HepG2 (cell line): ENCODE results near the gene WEE1. TPM values are rescaled to one million over a fixed set of nuclear protein-coding genes. Genes with fewer than 3 reads are reported as not detected.

Experiments used
- HDAC1 ChIP-seq: sonication (generic); formaldehyde crosslinking; IDR thresholded peaks from 2 replicates; pipeline ENCODE4 v1.5.1; 2020; ENCODE audit warnings: mild to moderate bottlenecking, missing genetic modification reagents
- KMT2B ChIP-seq: IDR thresholded peaks from 2 replicates; pipeline ENCODE4 v1.6.1; 2016; ENCODE audit warnings: missing genetic modification reagents, missing compliant biosample characterization
- MEIS2 ChIP-seq: sonication (generic); formaldehyde crosslinking; IDR thresholded peaks from 2 replicates; pipeline ENCODE4 v1.9.0; 2021; ENCODE audit warnings: mild to moderate bottlenecking, missing genetic modification reagents
- MYC ChIP-seq: sonication (generic); formaldehyde crosslinking; IDR thresholded peaks from 2 replicates; pipeline ENCODE4 v1.9.0; 2021; ENCODE audit warnings: missing genetic modification reagents, borderline replicate concordance
- PAX8 ChIP-seq: sonication (generic); formaldehyde crosslinking; IDR thresholded peaks from 2 replicates; pipeline ENCODE4 v1.8.0; 2022; ENCODE audit warnings: mild to moderate bottlenecking, missing genetic modification reagents, borderline replicate concordance
- PRDM15 ChIP-seq: sonication (generic); formaldehyde crosslinking; IDR thresholded peaks from 2 replicates; pipeline ENCODE4 v1.4.0; 2020; ENCODE audit warnings: missing genetic modification reagents
- TFDP1 ChIP-seq: IDR thresholded peaks from 2 replicates; pipeline ENCODE4 v1.6.1; 2016; ENCODE audit warnings: missing compliant biosample characterization, missing genetic modification reagents, borderline replicate concordance
- ZBTB25 ChIP-seq: IDR thresholded peaks from 2 replicates; pipeline ENCODE4 v1.6.1; 2018; ENCODE audit warnings: missing genetic modification reagents
- ZFX ChIP-seq: sonication (generic); formaldehyde crosslinking; IDR thresholded peaks from 2 replicates; pipeline ENCODE4 v1.4.0; 2020; ENCODE audit warnings: mild to moderate bottlenecking, low read depth, missing genetic modification reagents, moderate library complexity
- ZHX1 ChIP-seq: sonication (generic); formaldehyde crosslinking; IDR thresholded peaks from 2 replicates; pipeline ENCODE4 v1.8.1; 2022; ENCODE audit warnings: low read depth, mild to moderate bottlenecking, missing genetic modification reagents
- ZNF362 ChIP-seq: sonication (generic); formaldehyde crosslinking; IDR thresholded peaks from 2 replicates; pipeline ENCODE4 v1.4.0; 2020; ENCODE audit warnings: missing genetic modification reagents, mild to moderate bottlenecking, borderline replicate concordance
- ZNF501 ChIP-seq: sonication (generic); formaldehyde crosslinking; IDR thresholded peaks from 2 replicates; pipeline ENCODE4 v1.5.1; 2020; ENCODE audit warnings: mild to moderate bottlenecking, moderate library complexity, missing genetic modification reagents
- ZNF564 ChIP-seq: sonication (generic); formaldehyde crosslinking; IDR thresholded peaks from 2 replicates; pipeline ENCODE4 v1.8.1; 2023; ENCODE audit warnings: mild to moderate bottlenecking, missing genetic modification reagents
- ZNF746 ChIP-seq: sonication (generic); formaldehyde crosslinking; IDR thresholded peaks from 2 replicates; pipeline ENCODE4 v1.8.0; 2022; ENCODE audit warnings: mild to moderate bottlenecking, missing genetic modification reagents
- ZNF816 ChIP-seq: sonication (generic); formaldehyde crosslinking; IDR thresholded peaks from 2 replicates; pipeline ENCODE4 v1.8.0; 2022; ENCODE audit warnings: missing genetic modification reagents, mild to moderate bottlenecking, borderline replicate concordance
- polyA plus RNA-seq, 8 experiments: library from polyadenylated mRNA; depleted of rRNA in 3 of 8; stranded (reverse) in 7 of 8; unstranded in 1 of 8; fragments of >200 nt; fragmentation: Illumina TruSeq in 4 of 8; extraction: Trizol in 4 of 8; gene quantifications; 2 replicates each; pipeline versions ENCODE4 v1.2.1 to v1.2.3, GENCODE V29; 2011 to 2016; ENCODE audit warnings: low read depth in 4 of 8, missing spikeins in 1 of 8, mixed read lengths in 1 of 8; ENCODE audit not compliant: insufficient read depth in 1 of 8
- total RNA-seq, 5 experiments: library from RNA; depleted of rRNA; stranded (reverse); fragments of >200 nt; fragmentation: Illumina TruSeq; extraction: Trizol; gene quantifications; 2 replicates each; pipeline ENCODE4 v1.2.3, GENCODE V29; 2016; ENCODE audit warnings: low read depth in 1 of 5

WEE1 gene
- total and polyA plus RNA-seq, 2 of the 13 experiments (the other 11 are each of a cell fraction or from before 2014, with no cell fraction given) = 31.4 to 63.7 TPM

- TF ChIP-seq ZHX1 (CRISPR knock-in tag) = no peak
- 0 out of 2 replicates have a peak, but pooled peaks have one; percentile 34 for TF ChIP-seq ZNF816 (CRISPR knock-in tag)
- TF ChIP-seq ZNF746 (CRISPR knock-in tag) = 0 out of 2 replicates have a peak, but pooled peaks have one; percentile 9
- TF ChIP-seq ZBTB25 (CRISPR knock-in tag) = peak; percentile 9; the same call in 1 of the 2 replicates
- TF ChIP-seq ZFX (CRISPR knock-in tag) = no peak
- no peak for TF ChIP-seq KMT2B
- 0 out of 2 replicates have a peak, but pooled peaks have one; percentile 5 for TF ChIP-seq MYC (CRISPR knock-in tag)
- TF ChIP-seq HDAC1 (CRISPR knock-in tag) = peak; percentile 13; the same call in 1 of the 2 replicates
- TF ChIP-seq ZNF564 = peak; percentile 11; the same call in 1 of the 2 replicates
- TF ChIP-seq PRDM15 = peak; percentile 93
- peak; percentile 3; the same call in 1 of the 2 replicates for TF ChIP-seq TFDP1 (CRISPR knock-in tag)
- TF ChIP-seq PAX8 = 0 out of 2 replicates have a peak, but pooled peaks have one; percentile 15
- TF ChIP-seq MEIS2 (CRISPR knock-in tag) = 0 out of 2 replicates have a peak, but pooled peaks have one; percentile 11
- peak; percentile 78; the same call in 1 of the 2 replicates for TF ChIP-seq ZNF501 (CRISPR knock-in tag)
- TF ChIP-seq ZNF362 (CRISPR knock-in tag) = peak; percentile 56; the same call in 1 of the 2 replicates
These were observed 3.8 kb upstream of the WEE1 start (continued) for GRCh38 chr11:9569588-9570164.
